ENCODE results near the gene EP400. TPM values are rescaled to one million over a fixed set of nuclear protein-coding genes. Genes with fewer than 3 reads are reported as not detected.

EP400 gene
- total and polyA plus RNA-seq, 2 of the 8 experiments (the other 6 are each of a cell fraction or from before 2014, with no cell fraction given) = 13.1 to 69.7 TPM

DNA sequence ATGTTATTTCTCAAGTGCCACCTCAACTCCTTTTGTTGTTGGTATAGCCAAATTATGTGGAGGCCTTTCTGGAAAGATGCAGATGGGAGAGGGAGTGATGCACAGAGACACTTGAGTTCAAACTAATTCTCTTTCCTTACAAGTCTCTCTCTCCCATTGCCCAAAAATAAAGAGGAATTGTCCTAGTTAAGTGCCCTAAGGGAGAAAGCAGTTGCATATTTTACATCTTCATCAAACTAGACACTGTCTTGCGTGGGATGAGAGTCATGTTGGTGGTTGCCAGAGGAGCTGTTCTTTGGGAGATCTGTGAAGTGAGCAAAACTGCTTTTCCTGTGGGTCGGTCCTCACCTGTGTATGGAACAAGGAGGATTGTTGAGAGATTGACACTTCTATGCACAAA lies 72.2 kb downstream of the EP400 start:
- 88% methylated on average over 2 of the region's 2 CpGs; no CpG with 5 or more reads in 1 of the 2 experiments for WGBS, 2 experiments (ENCODE audit: extremely low coverage in 1 of 2, insufficient coverage in 1 of 2, insufficient read length in 1 of 2, insufficient replicate concordance in 2 of 2, low coverage in 1 of 2, low lambda C conversion rate in 2 of 2, missing lambda C conversion rate in 1 of 2)
- DNase-seq (ENCODE audit: low read depth in 1 of 2, low spot score in 2 of 2) (no peak), FAIRE-seq (no peak)
- H3K9ac ChIP-seq (replicated peaks in 1 of 4; ENCODE audit: extremely low read depth in 1 of 4, low read depth in 3 of 4, low read length in 3 of 4) = no peak overlapping the region
- no peak overlapping the region for H2AFZ ChIP-seq (ENCODE audit: low read length)
- H2BK20ac ChIP-seq (ENCODE audit: low read length) = no peak overlapping the region
- H3K18ac ChIP-seq (ENCODE audit: extremely low read depth, low read length) = no peak overlapping the region
- no peak overlapping the region for H3K23ac ChIP-seq (ENCODE audit: insufficient read length)
- H4K91ac ChIP-seq (replicated peaks; ENCODE audit: insufficient read length, low read length) = no peak overlapping the region
- no peaks in the 10 kb centered on the region for H3K27me3 ChIP-seq (replicated peaks in 1 of 4; ENCODE audit: control insufficient read depth in 3 of 4, extremely low read depth in 1 of 4, insufficient read depth in 3 of 4, low read length in 3 of 4)
- H2BK12ac ChIP-seq (ENCODE audit: low read depth, low read length) = no peak overlapping the region
- H3K4me3 ChIP-seq (ENCODE audit: extremely low read depth in 1 of 4, insufficient read depth in 2 of 4, low read depth in 3 of 4, low read length in 4 of 4) = no peak overlapping the region
- H2BK5ac ChIP-seq (ENCODE audit: low read depth, low read length) = no peak overlapping the region
- H4K5ac ChIP-seq (ENCODE audit: insufficient read length, low read depth, low read length) = no peak overlapping the region
- POLR2A ChIA-PET (ENCODE audit: partially characterized antibody) = no interaction called here
- no peak overlapping the region for H3K27ac ChIP-seq (ENCODE audit: low read depth, low read length)
- H3K4ac ChIP-seq (replicated peaks; ENCODE audit: insufficient read length, low read depth, low read length) = no peak overlapping the region
- H2AK5ac ChIP-seq (ENCODE audit: low read depth, low read length) = no peak overlapping the region
- H4K20me1 ChIP-seq (replicated peaks in 1 of 2; ENCODE audit: control insufficient read depth in 1 of 2, insufficient read depth in 2 of 2, low read length in 2 of 2) = peaks cover 0 to 10% of the 10 kb centered on the region in 2 experiments
- no peaks in the 10 kb centered on the region for H3K79me2 ChIP-seq (ENCODE audit: control insufficient read depth in 1 of 2, insufficient read depth in 2 of 2, low read length in 2 of 2)
- H3K36me3 ChIP-seq (ENCODE audit: control insufficient read depth in 2 of 4, insufficient read depth in 4 of 4, low read length in 3 of 4) = peaks cover 37 to 80% (median 73%) of the 10 kb centered on the region in 4 experiments
- H3K4me1 ChIP-seq (replicated peaks in 1 of 4; ENCODE audit: control insufficient read depth in 3 of 4, insufficient read depth in 4 of 4, low read length in 3 of 4) = no peaks in the 10 kb centered on the region
- H3K23me2 ChIP-seq (ENCODE audit: low read depth, low read length) = no peaks in the 10 kb centered on the region
- H3K56ac ChIP-seq (replicated peaks; ENCODE audit: insufficient read length, low read depth, low read length) = no peak overlapping the region
- peaks cover 2% of the 10 kb centered on the region; the same call in 1 of the 2 replicates for H3K79me1 ChIP-seq (ENCODE audit: low read depth, low read length)
- H4K8ac ChIP-seq (ENCODE audit: extremely low read depth, insufficient read depth, low read length) = no peak overlapping the region
- H3K9me3 ChIP-seq (ENCODE audit: insufficient read depth in 2 of 2, low read depth in 1 of 2, low read length in 1 of 2) = no peaks in the 10 kb centered on the region
- H3K4me2 ChIP-seq (ENCODE audit: insufficient read depth in 1 of 2, low read depth in 2 of 2, low read length in 2 of 2) = no peak overlapping the region
- H2BK120ac ChIP-seq (replicated peaks; ENCODE audit: low read depth, low read length) = no peak overlapping the region
- TF ChIP-seq GABPA (IDR thresholded peaks at IDR 0.05; ENCODE audit: borderline replicate concordance, insufficient read depth, low read length) (no peak), SIN3A (conservative IDR thresholded peaks at IDR 0.05 in 1 of 2, IDR thresholded peaks at IDR 0.05 in 1 of 2; ENCODE audit: low read depth in 1 of 2, low read length in 2 of 2) (no peak), RFX5 (IDR thresholded peaks at IDR 0.05; ENCODE audit: borderline replicate concordance, low read depth, low read length) (no peak), BACH1 (IDR thresholded peaks at IDR 0.05; ENCODE audit: low read length) (no peak), NRF1 (IDR thresholded peaks at IDR 0.05; ENCODE audit: low read depth, low read length) (no peak), NANOG (IDR thresholded peaks at IDR 0.05; ENCODE audit: insufficient read depth, low read depth, low read length, poor library complexity, severe bottlenecking) (no peak), KDM5A (IDR thresholded peaks at IDR 0.05; ENCODE audit: low read length) (no peak), TAF7 (optimal IDR thresholded peaks at IDR 0.05; ENCODE audit: borderline replicate concordance, low read depth, low read length) (no peak), ASH2L (IDR thresholded peaks at IDR 0.05; ENCODE audit: low read length) (no peak), HDAC2 (IDR thresholded peaks at IDR 0.05; ENCODE audit: borderline replicate concordance in 1 of 2, low read depth in 2 of 2, low read length in 2 of 2) (no peak), CEBPB (IDR thresholded peaks at IDR 0.05; ENCODE audit: low read depth, low read length) (no peak), CREB1 (IDR thresholded peaks at IDR 0.05) (no peak), POLR2AphosphoS5 (IDR thresholded peaks at IDR 0.05; ENCODE audit: low read depth, low read length) (no peak)
- no peak overlapping the region for H2BK15ac ChIP-seq (ENCODE audit: low read length)
- CTCF ChIA-PET (ENCODE audit: partially characterized antibody) = interaction anchor here (1.3 kb wide), 1 partner anchor 177 kb away, joined by 3 read pairs; no protein-coding TSS in a partner anchor
- H3K14ac ChIP-seq (ENCODE audit: insufficient read length) = no peak overlapping the region

Data from H1 (cell line).